Measurements from ENCODE around the gene KCNJ2.

Gene KCNJ2

GRCh38 chr17:70168977-70169708 is at the start of gene KCNJ2:
KCNJ2 (plus strand) TSS chr17:70169532; CDS start chr17:70175040, 5,508 bp downstream.
- in situ Hi-C loops (cut with HindIII; ENCODE audit: low pct_ligation_motif_present, low pct_unique_long_range_greater_than_20kb, low sequenced_read_pairs) = no loop called here
- peak; percentile 93 for DNase-seq

GRCh38 chr17:70119545-70119944 is 49.8 kb upstream of the KCNJ2 start:
- in situ Hi-C loops (cut with HindIII; ENCODE audit: low pct_ligation_motif_present, low pct_unique_long_range_greater_than_20kb, low sequenced_read_pairs) = no loop called here
- no peak for DNase-seq

GRCh38 chr17:70119983-70120382 is 49.3 kb upstream of the KCNJ2 start:
- DNase-seq = no peak
- in situ Hi-C loops (cut with HindIII; ENCODE audit: low pct_ligation_motif_present, low pct_unique_long_range_greater_than_20kb, low sequenced_read_pairs) = no loop called here

GRCh38 chr17:70120425-70120824 is 48.9 kb upstream of the KCNJ2 start:
- no peak for DNase-seq

GRCh38 chr17:70121126-70121525 is 48.2 kb upstream of the KCNJ2 start:
- in situ Hi-C loops (cut with HindIII; ENCODE audit: low pct_ligation_motif_present, low pct_unique_long_range_greater_than_20kb, low sequenced_read_pairs) = no loop called here
- no peak for DNase-seq

More at GRCh38 chr17:70120425-70120824, 48.9 kb upstream of the KCNJ2 start:
- in situ Hi-C loops (cut with HindIII; ENCODE audit: low pct_ligation_motif_present, low pct_unique_long_range_greater_than_20kb, low sequenced_read_pairs) = no loop called here

GRCh38 chr17:70123193-70123592 is 46.1 kb upstream of the KCNJ2 start:
- no peak for DNase-seq
- in situ Hi-C loops (cut with HindIII; ENCODE audit: low pct_ligation_motif_present, low pct_unique_long_range_greater_than_20kb, low sequenced_read_pairs) = no loop called here

GRCh38 chr17:70124723-70125122 is 44.6 kb upstream of the KCNJ2 start:
- DNase-seq = no peak
- in situ Hi-C loops (cut with HindIII; ENCODE audit: low pct_ligation_motif_present, low pct_unique_long_range_greater_than_20kb, low sequenced_read_pairs) = no loop called here

GRCh38 chr17:70127221-70127873 is 42.0 kb upstream of the KCNJ2 start:
- in situ Hi-C loops (cut with HindIII; ENCODE audit: low pct_ligation_motif_present, low pct_unique_long_range_greater_than_20kb, low sequenced_read_pairs) = no loop called here
- no peak for DNase-seq

- no peak for DNase-seq
- in situ Hi-C loops (cut with HindIII; ENCODE audit: low pct_ligation_motif_present, low pct_unique_long_range_greater_than_20kb, low sequenced_read_pairs) = no loop called here
Observed at GRCh38 chr17:70128727-70129238, 40.5 kb upstream of the KCNJ2 start.

GRCh38 chr17:70130289-70130688 is 39.0 kb upstream of the KCNJ2 start:
- DNase-seq = no peak
- in situ Hi-C loops (cut with HindIII; ENCODE audit: low pct_ligation_motif_present, low pct_unique_long_range_greater_than_20kb, low sequenced_read_pairs) = no loop called here

GRCh38 chr17:70132505-70132904 is 36.8 kb upstream of the KCNJ2 start:
- in situ Hi-C loops (cut with HindIII; ENCODE audit: low pct_ligation_motif_present, low pct_unique_long_range_greater_than_20kb, low sequenced_read_pairs) = no loop called here

GRCh38 chr17:70134042-70134441 is 35.3 kb upstream of the KCNJ2 start:
- DNase-seq = no peak
- in situ Hi-C loops (cut with HindIII; ENCODE audit: low pct_ligation_motif_present, low pct_unique_long_range_greater_than_20kb, low sequenced_read_pairs) = no loop called here

More at GRCh38 chr17:70132505-70132904, 36.8 kb upstream of the KCNJ2 start:
- DNase-seq = no peak

- in situ Hi-C loops (cut with HindIII; ENCODE audit: low pct_ligation_motif_present, low pct_unique_long_range_greater_than_20kb, low sequenced_read_pairs) = no loop called here
- no peak for DNase-seq
Observed at GRCh38 chr17:70134777-70135176, 34.6 kb upstream of the KCNJ2 start.

- no peak for DNase-seq
- in situ Hi-C loops (cut with HindIII; ENCODE audit: low pct_ligation_motif_present, low pct_unique_long_range_greater_than_20kb, low sequenced_read_pairs) = no loop called here
Observed at GRCh38 chr17:70136131-70136530, 33.2 kb upstream of the KCNJ2 start.

- DNase-seq = peak; percentile 90
- in situ Hi-C loops (cut with HindIII; ENCODE audit: low pct_ligation_motif_present, low pct_unique_long_range_greater_than_20kb, low sequenced_read_pairs) = no loop called here
Observed at GRCh38 chr17:70137451-70138230, 31.7 kb upstream of the KCNJ2 start.

GRCh38 chr17:70138291-70138865 is 31.0 kb upstream of the KCNJ2 start:
- in situ Hi-C loops (cut with HindIII; ENCODE audit: low pct_ligation_motif_present, low pct_unique_long_range_greater_than_20kb, low sequenced_read_pairs) = no loop called here
- peak; percentile 12 for DNase-seq

GRCh38 chr17:70139449-70139993 is 29.8 kb upstream of the KCNJ2 start:
- DNase-seq = no peak
- in situ Hi-C loops (cut with HindIII; ENCODE audit: low pct_ligation_motif_present, low pct_unique_long_range_greater_than_20kb, low sequenced_read_pairs) = no loop called here

- in situ Hi-C loops (cut with HindIII; ENCODE audit: low pct_ligation_motif_present, low pct_unique_long_range_greater_than_20kb, low sequenced_read_pairs) = no loop called here
Observed at GRCh38 chr17:70144260-70144846, 25.0 kb upstream of the KCNJ2 start.

More at GRCh38 chr17:70144260-70144846, 25.0 kb upstream of the KCNJ2 start:
- DNase-seq = peak; percentile 36

All from ACHN (cell line).